ENCODE results near the gene FBXO9.

FBXO9 gene

GRCh38 chr6:53038596-53038995, 26.6 kb upstream of the FBXO9 start:
- no peaks in the 10 kb centered on the region for H4K20me1 ChIP-seq (ENCODE audit: insufficient read depth, low read length)
- H2AFZ ChIP-seq (ENCODE audit: low read length): no peak overlapping the region
- no peak for DNase-seq
- no peak overlapping the region for H3K9ac ChIP-seq (ENCODE audit: low read length)
- TF ChIP-seq EZH2 (optimal IDR thresholded peaks at IDR 0.05; ENCODE audit: low read depth, low read length): no peak
- TF ChIP-seq, protein P1, sequence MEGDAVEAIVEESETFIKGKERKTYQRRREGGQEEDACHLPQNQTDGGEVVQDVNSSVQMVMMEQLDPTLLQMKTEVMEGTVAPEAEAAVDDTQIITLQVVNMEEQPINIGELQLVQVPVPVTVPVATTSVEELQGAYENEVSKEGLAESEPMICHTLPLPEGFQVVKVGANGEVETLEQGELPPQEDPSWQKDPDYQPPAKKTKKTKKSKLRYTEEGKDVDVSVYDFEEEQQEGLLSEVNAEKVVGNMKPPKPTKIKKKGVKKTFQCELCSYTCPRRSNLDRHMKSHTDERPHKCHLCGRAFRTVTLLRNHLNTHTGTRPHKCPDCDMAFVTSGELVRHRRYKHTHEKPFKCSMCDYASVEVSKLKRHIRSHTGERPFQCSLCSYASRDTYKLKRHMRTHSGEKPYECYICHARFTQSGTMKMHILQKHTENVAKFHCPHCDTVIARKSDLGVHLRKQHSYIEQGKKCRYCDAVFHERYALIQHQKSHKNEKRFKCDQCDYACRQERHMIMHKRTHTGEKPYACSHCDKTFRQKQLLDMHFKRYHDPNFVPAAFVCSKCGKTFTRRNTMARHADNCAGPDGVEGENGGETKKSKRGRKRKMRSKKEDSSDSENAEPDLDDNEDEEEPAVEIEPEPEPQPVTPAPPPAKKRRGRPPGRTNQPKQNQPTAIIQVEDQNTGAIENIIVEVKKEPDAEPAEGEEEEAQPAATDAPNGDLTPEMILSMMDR (IDR thresholded peaks at IDR 0.05; ENCODE audit: low read length): no peak
- TF ChIP-seq EZH2phosphoT487 (IDR thresholded peaks at IDR 0.05; ENCODE audit: low read length): no peak
- H3F3A ChIP-seq (ENCODE audit: insufficient read depth, low read length): no peaks in the 10 kb centered on the region
- H3K9me3 ChIP-seq (replicated peaks; ENCODE audit: insufficient read depth, low read length): no peaks in the 10 kb centered on the region
- no peak overlapping the region for H3K27ac ChIP-seq (ENCODE audit: low read length)
- no peaks in the 10 kb centered on the region for H3K36me3 ChIP-seq (replicated peaks; ENCODE audit: insufficient read depth, low read length)
- H3K9me2 ChIP-seq (replicated peaks; ENCODE audit: insufficient read depth, low read length): no peaks in the 10 kb centered on the region
- H3K4me1 ChIP-seq (ENCODE audit: low read length): no peaks in the 10 kb centered on the region
- no peaks in the 10 kb centered on the region for H3K79me2 ChIP-seq (ENCODE audit: low read length)
- H3K27me3 ChIP-seq (replicated peaks; ENCODE audit: insufficient read depth, low read length): no peaks in the 10 kb centered on the region
- H3K4me3 ChIP-seq (ENCODE audit: low read length): no peak overlapping the region
- no peak overlapping the region for H3K4me2 ChIP-seq (ENCODE audit: low read depth, low read length)

GRCh38 chr6:53041356-53041755, 23.8 kb upstream of the FBXO9 start:
- H3K4me2 ChIP-seq (ENCODE audit: low read depth, low read length): no peak overlapping the region
- no peak for TF ChIP-seq EZH2 (optimal IDR thresholded peaks at IDR 0.05; ENCODE audit: low read depth, low read length)
- TF ChIP-seq, protein P1 (IDR thresholded peaks at IDR 0.05; ENCODE audit: low read length): no peak
- TF ChIP-seq EZH2phosphoT487 (IDR thresholded peaks at IDR 0.05; ENCODE audit: low read length): no peak

GRCh38 chr6:53042112-53042511, 23.1 kb upstream of the FBXO9 start:
- Histone ChIP-seq H3K9me3 (replicated peaks; ENCODE audit: insufficient read depth, low read length) (no peaks in the 10 kb centered on the region), H4K20me1 (ENCODE audit: insufficient read depth, low read length) (no peaks in the 10 kb centered on the region), H3K4me2 (ENCODE audit: low read depth, low read length) (no peak overlapping the region), H3K4me1 (ENCODE audit: low read length) (no peaks in the 10 kb centered on the region), H3K9ac (ENCODE audit: low read length) (no peak overlapping the region), H3F3A (ENCODE audit: insufficient read depth, low read length) (no peaks in the 10 kb centered on the region), H3K79me2 (ENCODE audit: low read length) (no peaks in the 10 kb centered on the region), H3K9me2 (replicated peaks; ENCODE audit: insufficient read depth, low read length) (no peaks in the 10 kb centered on the region), H3K4me3 (ENCODE audit: low read length) (no peak overlapping the region), H3K27me3 (replicated peaks; ENCODE audit: insufficient read depth, low read length) (no peaks in the 10 kb centered on the region), H3K27ac (ENCODE audit: low read length) (no peak overlapping the region), H2AFZ (ENCODE audit: low read length) (no peak overlapping the region), H3K36me3 (replicated peaks; ENCODE audit: insufficient read depth, low read length) (no peaks in the 10 kb centered on the region)
- DNase-seq: no peak
- TF ChIP-seq EZH2 (optimal IDR thresholded peaks at IDR 0.05; ENCODE audit: low read depth, low read length) (no peak), EZH2phosphoT487 (IDR thresholded peaks at IDR 0.05; ENCODE audit: low read length) (no peak)
- TF ChIP-seq, protein P1 (IDR thresholded peaks at IDR 0.05; ENCODE audit: low read length): no peak

More at GRCh38 chr6:53041356-53041755, 23.8 kb upstream of the FBXO9 start:
- Histone ChIP-seq H3F3A (ENCODE audit: insufficient read depth, low read length) (no peaks in the 10 kb centered on the region), H3K9ac (ENCODE audit: low read length) (no peak overlapping the region), H3K9me3 (replicated peaks; ENCODE audit: insufficient read depth, low read length) (no peaks in the 10 kb centered on the region), H3K79me2 (ENCODE audit: low read length) (no peaks in the 10 kb centered on the region), H4K20me1 (ENCODE audit: insufficient read depth, low read length) (no peaks in the 10 kb centered on the region), H2AFZ (ENCODE audit: low read length) (no peak overlapping the region), H3K27ac (ENCODE audit: low read length) (no peak overlapping the region), H3K4me1 (ENCODE audit: low read length) (no peaks in the 10 kb centered on the region), H3K9me2 (replicated peaks; ENCODE audit: insufficient read depth, low read length) (no peaks in the 10 kb centered on the region), H3K4me3 (ENCODE audit: low read length) (no peak overlapping the region), H3K27me3 (replicated peaks; ENCODE audit: insufficient read depth, low read length) (no peaks in the 10 kb centered on the region), H3K36me3 (replicated peaks; ENCODE audit: insufficient read depth, low read length) (no peaks in the 10 kb centered on the region)
- no peak for DNase-seq

All from MM.1S (cell line).